Activated effector memory CD4-positive, alpha-beta T cell treated with anti-CD3 and anti-CD28 coated beads, Interleukin-2, amount 50 U/mL, for 16 hours (primary cell): ENCODE measurements around the gene SMIM35.
A peak's percentile ranks its signal among the peaks of the same experiment; 100 is the strongest.
"Not testable (repeated sequence)": the region's sequence is repeated elsewhere in the genome, so short reads cannot be mapped to it uniquely, and the experiment has no call there.

Experiments
- DNase-seq: peaks from one replicate; pipeline ENCODE4 v3.0.0-alpha.2; 2020

Gene SMIM35

GRCh38 chr11:118017631-118018315, 69.0 kb downstream of the SMIM35 start:
- DNase-seq = no peak

- no peak for DNase-seq
These were observed 69.7 kb downstream of the SMIM35 start for GRCh38 chr11:118017111-118017510.

GRCh38 chr11:118016104-118016503, 70.7 kb downstream of the SMIM35 start:
- DNase-seq = no peak

GRCh38 chr11:118015385-118015841, 71.3 kb downstream of the SMIM35 start:
- DNase-seq = no peak

- DNase-seq = no peak
These were observed 72.7 kb downstream of the SMIM35 start for GRCh38 chr11:118014022-118014421.

GRCh38 chr11:118012083-118012669, 74.6 kb downstream of the SMIM35 start:
- peak; percentile 76 for DNase-seq

- DNase-seq = no peak
These were observed 75.9 kb downstream of the SMIM35 start for GRCh38 chr11:118010738-118011461.

GRCh38 chr11:118009864-118010737, 76.7 kb downstream of the SMIM35 start:
- DNase-seq = no peak

- no peak for DNase-seq
These were observed 78.4 kb downstream of the SMIM35 start for GRCh38 chr11:118008271-118008911.

- not testable (repeated sequence) for DNase-seq
These were observed 79.0 kb downstream of the SMIM35 start for GRCh38 chr11:118007563-118008270.

- DNase-seq = no peak
These were observed 79.7 kb downstream of the SMIM35 start for GRCh38 chr11:118007040-118007439.

- no peak for DNase-seq
These were observed 80.6 kb downstream of the SMIM35 start for GRCh38 chr11:118006153-118006534.

GRCh38 chr11:118005224-118006152, 81.3 kb downstream of the SMIM35 start:
- DNase-seq = peak; percentile 59

- DNase-seq = no peak
These were observed 82.1 kb downstream of the SMIM35 start for GRCh38 chr11:118004543-118005223.

GRCh38 chr11:118003456-118003855, 83.3 kb downstream of the SMIM35 start:
- no peak for DNase-seq

- DNase-seq = peak; percentile 85
These were observed 84.0 kb downstream of the SMIM35 start for GRCh38 chr11:118002541-118003423.

- peak; percentile 86 for DNase-seq
These were observed 84.7 kb downstream of the SMIM35 start for GRCh38 chr11:118002010-118002540.

- no peak for DNase-seq
These were observed 85.2 kb downstream of the SMIM35 start for GRCh38 chr11:118001494-118001971.

GRCh38 chr11:118000850-118001228, 85.9 kb downstream of the SMIM35 start:
- DNase-seq = no peak
